CD14-positive monocyte (primary cell): Measurements from ENCODE around the gene VPS33B. TPM values are rescaled to one million over a fixed set of nuclear protein-coding genes. Genes with fewer than 3 reads are reported as not detected.

Source experiments
- DNase-seq, 3 donors: peaks; one replicate each; pipeline ENCODE4 v3.0.0-alpha.2; 2011 to 2022
- H2AFZ ChIP-seq: 2 replicates; pipeline ENCODE4 v1.6.0; 2012; ENCODE audit warnings: mild to moderate bottlenecking, low read depth, low read length, inconsistent platforms; ENCODE audit not compliant: insufficient read depth, poor library complexity, severe bottlenecking
- H3K27ac ChIP-seq, 2 donors: 1 replicate in 1 of 2; 2 replicates in 1 of 2; pipeline ENCODE4 v1.5.1; 2012 to 2013; ENCODE audit warnings: low read length in 2 of 2, control low read depth in 1 of 2, inconsistent platforms in 1 of 2, low read depth in 1 of 2, mild to moderate bottlenecking in 1 of 2
- H3K27me3 ChIP-seq, 2 donors: one replicate each; pipeline versions ENCODE4 v1.6.0 to v1.6.1; 2011 to 2013; ENCODE audit warnings: low read length in 2 of 2; ENCODE audit not compliant: control insufficient read depth in 2 of 2, insufficient read depth in 2 of 2
- H3K36me3 ChIP-seq, 2 donors: replicated peaks in 1 of 2; 1 replicate in 1 of 2; 2 replicates in 1 of 2; pipeline versions ENCODE4 v1.5.1 to v1.6.1; 2012 to 2013; ENCODE audit warnings: low read length in 2 of 2, control low read depth in 1 of 2, inconsistent platforms in 1 of 2, mild to moderate bottlenecking in 1 of 2; ENCODE audit not compliant: insufficient read depth in 2 of 2, control insufficient read depth in 1 of 2
- H3K4me1 ChIP-seq, 2 donors: 1 replicate in 1 of 2; 2 replicates in 1 of 2; pipeline versions ENCODE4 v1.5.1 to v1.6.1; 2012 to 2013; ENCODE audit warnings: low read length in 2 of 2, control low read depth in 1 of 2, inconsistent platforms in 1 of 2, mild to moderate bottlenecking in 1 of 2, moderate library complexity in 1 of 2; ENCODE audit not compliant: insufficient read depth in 2 of 2, control insufficient read depth in 1 of 2
- H3K4me2 ChIP-seq: replicated peaks from 2 replicates; pipeline ENCODE3; 2012; ENCODE audit warnings: low read length, moderate library complexity, mild to moderate bottlenecking; ENCODE audit not compliant: poor library complexity, severe bottlenecking; ENCODE audit errors: extremely low read depth
- H3K4me3 ChIP-seq, 3 experiments: fragments of 200-600 bp in 1 of 3; sonication (generic) in 1 of 3; replicated peaks in 1 of 3; 1 replicate in 2 of 3; 2 replicates in 1 of 3; pipeline ENCODE4 v1.5.1; 2011 to 2013; ENCODE audit warnings: low read length in 3 of 3, mild to moderate bottlenecking in 3 of 3, control low read depth in 2 of 3, low read depth in 2 of 3, inconsistent platforms in 1 of 3, moderate library complexity in 1 of 3
- H3K79me2 ChIP-seq: 2 replicates; pipeline ENCODE4 v1.6.0; 2012; ENCODE audit warnings: mild to moderate bottlenecking, control low read depth, inconsistent platforms, low read length, moderate library complexity; ENCODE audit not compliant: insufficient read depth
- H3K9ac ChIP-seq: 2 replicates; pipeline ENCODE4 v1.6.0; 2017; ENCODE audit warnings: low read length, mild to moderate bottlenecking; ENCODE audit not compliant: insufficient read depth, poor library complexity, severe bottlenecking
- H3K9me3 ChIP-seq, 2 donors: replicated peaks in 1 of 2; 1 replicate in 1 of 2; 2 replicates in 1 of 2; pipeline versions ENCODE4 v1.5.1 to v1.6.1; 2012 to 2013; ENCODE audit warnings: low read length in 2 of 2, control low read depth in 1 of 2; ENCODE audit not compliant: control insufficient read depth in 1 of 2, insufficient read depth in 1 of 2
- H4K20me1 ChIP-seq: 2 replicates; pipeline ENCODE4 v1.6.0; 2012; ENCODE audit warnings: mild to moderate bottlenecking, low read length, control low read depth, moderate library complexity; ENCODE audit not compliant: insufficient read depth
- H3K27ac Mint-ChIP-seq, 7 donors: one replicate each; pipeline ENCODE4 v1.8.0; 2020; ENCODE audit warnings: mild to moderate bottlenecking in 7 of 7, mixed read lengths in 7 of 7, moderate library complexity in 6 of 7, inconsistent platforms in 2 of 7
- H3K27me3 Mint-ChIP-seq, 3 donors: one replicate each; pipeline ENCODE4 v1.8.0; 2021 to 2022; ENCODE audit warnings: low read depth in 3 of 3, mild to moderate bottlenecking in 3 of 3, mixed read lengths in 3 of 3, moderate library complexity in 3 of 3, inconsistent platforms in 1 of 3
- H3K36me3 Mint-ChIP-seq, 2 donors: one replicate each; pipeline ENCODE4 v1.8.0; 2020; ENCODE audit warnings: mixed read lengths in 2 of 2, inconsistent platforms in 1 of 2, mild to moderate bottlenecking in 1 of 2
- H3K4me1 Mint-ChIP-seq: one replicate; pipeline ENCODE4 v1.8.0; 2020; ENCODE audit warnings: mild to moderate bottlenecking, mixed read lengths
- H3K4me3 Mint-ChIP-seq, 2 donors: one replicate each; pipeline ENCODE4 v1.8.0; 2020; ENCODE audit warnings: mild to moderate bottlenecking in 2 of 2, mixed read lengths in 2 of 2, moderate library complexity in 1 of 2
- H3K9me3 Mint-ChIP-seq, 7 donors: one replicate each; pipeline ENCODE4 v1.8.0; 2020 to 2022; ENCODE audit warnings: mixed read lengths in 7 of 7, mild to moderate bottlenecking in 6 of 7, moderate library complexity in 6 of 7, inconsistent platforms in 2 of 7
- WGBS: methylation state at CpG from one replicate; pipeline ENCODE4 v1.1.5; 2013; ENCODE audit warnings: missing lambda C conversion rate; ENCODE audit not compliant: insufficient coverage; 5-methylcytosine and 5-hydroxymethylcytosine counted together
- intact Hi-C, 2 donors: fragments of 100-400 bp; cut with micrococcal nuclease; formaldehyde crosslinking; loops; one replicate each; pipeline versions ENCODE4 v1.15.0 to v1.15.1; 2023
- polyA plus RNA-seq, 3 donors: library from polyadenylated mRNA; depleted of rRNA in 1 of 3; unstranded in 2 of 3; stranded (reverse) in 1 of 3; fragments of 300-500 nt in 2 of 3; fragments of >200 nt in 1 of 3; fragmentation: Illumina TruSeq in 2 of 3; gene quantifications; 1 replicate in 2 of 3; 2 replicates in 1 of 3; pipeline ENCODE4 v1.2.3, GENCODE V29; 2012 to 2021
- TF ChIP-seq, protein P1 (sequence below): fragments of 200-600 bp; IDR thresholded peaks from one replicate; pipeline ENCODE4 v1.8.0; 2022; ENCODE audit warnings: antibody characterized with exemption, mild to moderate bottlenecking

VPS33B gene
- polyA plus RNA-seq, 3 donors: 4.0 to 16.9 (median 4.8) TPM

- 73% methylated on average over 5 of the region's 8 CpGs for WGBS
- peaks cover 4 to 6% of the 10 kb centered on the region in 2 donors for H3K4me1 ChIP-seq
- no peak overlapping the region for H3K4me3 ChIP-seq
- H3K4me1 Mint-ChIP-seq: peaks cover 6% of the 10 kb centered on the region
- intact Hi-C loops: no loop called here
- DNase-seq: no peak
- peaks cover 3 to 8% (median 6%) of the 10 kb centered on the region in 3 donors for H3K27me3 Mint-ChIP-seq
- no peaks in the 10 kb centered on the region for H3K79me2 ChIP-seq
- H3K4me3 Mint-ChIP-seq: no peak overlapping the region
- no peaks in the 10 kb centered on the region for H3K27me3 ChIP-seq
- TF ChIP-seq, protein P1, sequence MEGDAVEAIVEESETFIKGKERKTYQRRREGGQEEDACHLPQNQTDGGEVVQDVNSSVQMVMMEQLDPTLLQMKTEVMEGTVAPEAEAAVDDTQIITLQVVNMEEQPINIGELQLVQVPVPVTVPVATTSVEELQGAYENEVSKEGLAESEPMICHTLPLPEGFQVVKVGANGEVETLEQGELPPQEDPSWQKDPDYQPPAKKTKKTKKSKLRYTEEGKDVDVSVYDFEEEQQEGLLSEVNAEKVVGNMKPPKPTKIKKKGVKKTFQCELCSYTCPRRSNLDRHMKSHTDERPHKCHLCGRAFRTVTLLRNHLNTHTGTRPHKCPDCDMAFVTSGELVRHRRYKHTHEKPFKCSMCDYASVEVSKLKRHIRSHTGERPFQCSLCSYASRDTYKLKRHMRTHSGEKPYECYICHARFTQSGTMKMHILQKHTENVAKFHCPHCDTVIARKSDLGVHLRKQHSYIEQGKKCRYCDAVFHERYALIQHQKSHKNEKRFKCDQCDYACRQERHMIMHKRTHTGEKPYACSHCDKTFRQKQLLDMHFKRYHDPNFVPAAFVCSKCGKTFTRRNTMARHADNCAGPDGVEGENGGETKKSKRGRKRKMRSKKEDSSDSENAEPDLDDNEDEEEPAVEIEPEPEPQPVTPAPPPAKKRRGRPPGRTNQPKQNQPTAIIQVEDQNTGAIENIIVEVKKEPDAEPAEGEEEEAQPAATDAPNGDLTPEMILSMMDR: no peak
- H2AFZ ChIP-seq: no peak overlapping the region
- peaks cover 0 to 2% (median 0%) of the 10 kb centered on the region in 7 donors for H3K9me3 Mint-ChIP-seq
- no peaks in the 10 kb centered on the region for H3K36me3 ChIP-seq
- H3K9me3 ChIP-seq: no peaks in the 10 kb centered on the region
- no peaks in the 10 kb centered on the region for H4K20me1 ChIP-seq
- H3K9ac ChIP-seq: no peak overlapping the region
- no peak overlapping the region for H3K27ac ChIP-seq
- no peak overlapping the region for H3K27ac Mint-ChIP-seq
- no peak overlapping the region for H3K4me2 ChIP-seq
- H3K36me3 Mint-ChIP-seq: no peaks in the 10 kb centered on the region
Observed at GRCh38 chr15:91040856-91041255, 18.5 kb upstream of the VPS33B start.

GRCh38 chr15:91039996-91040395, 17.6 kb upstream of the VPS33B start:
- H3K36me3 ChIP-seq: no peaks in the 10 kb centered on the region
- no peak overlapping the region for H3K9ac ChIP-seq
- H3K4me1 ChIP-seq: peaks cover 0 to 2% of the 10 kb centered on the region in 2 donors
- Mint-ChIP-seq H3K4me3 (no peak overlapping the region), H3K36me3 (no peaks in the 10 kb centered on the region), H3K4me1 (peaks cover 2% of the 10 kb centered on the region), H3K27ac (no peak overlapping the region), H3K9me3 (peaks cover 0 to 2% (median 0%) of the 10 kb centered on the region in 7 donors), H3K27me3 (peaks cover 1 to 8% (median 3%) of the 10 kb centered on the region in 3 donors)
- intact Hi-C loops: no loop called here
- DNase-seq: no peak
- no peaks in the 10 kb centered on the region for H4K20me1 ChIP-seq
- H3K4me2 ChIP-seq: no peak overlapping the region
- WGBS: no CpG with 5 or more reads among the region's 3 CpGs
- no peak overlapping the region for H2AFZ ChIP-seq
- TF ChIP-seq, protein P1: no peak
- no peaks in the 10 kb centered on the region for H3K27me3 ChIP-seq
- H3K4me3 ChIP-seq: no peak overlapping the region
- no peaks in the 10 kb centered on the region for H3K9me3 ChIP-seq
- H3K79me2 ChIP-seq: no peaks in the 10 kb centered on the region
- H3K27ac ChIP-seq: no peak overlapping the region
